GM06990 (cell line): ENCODE measurements around the gene APOC1.
"Not testable (repeated sequence)": the region's sequence is repeated elsewhere in the genome, so short reads cannot be mapped to it uniquely, and the experiment has no call there.

Source experiments
- DNase-seq: peaks from one replicate; pipeline ENCODE4 v3.0.0-alpha.2; 2011; ENCODE audit not compliant: insufficient read length; ENCODE audit errors: extremely low read depth
- H3K27me3 ChIP-seq: replicated peaks from 2 replicates; pipeline ENCODE4 v1.6.0; 2011; ENCODE audit warnings: low read length; ENCODE audit not compliant: control insufficient read depth, insufficient read depth
- H3K36me3 ChIP-seq: 2 replicates; pipeline ENCODE4 v1.5.1; 2011; ENCODE audit warnings: low read length; ENCODE audit not compliant: control insufficient read depth, insufficient read depth
- H3K4me3 ChIP-seq: replicated peaks from 2 replicates; pipeline ENCODE4 v1.5.1; 2011; ENCODE audit warnings: low read depth, mild to moderate bottlenecking, control low read depth, low read length
- CTCF ChIP-seq: IDR thresholded peaks from 2 replicates; pipeline ENCODE4 v1.5.1; 2011; ENCODE audit warnings: low read length, control low read depth, mild to moderate bottlenecking, inconsistent platforms; ENCODE audit not compliant: insufficient read depth, poor library complexity, severe bottlenecking

APOC1 gene

GRCh38 chr19:44924243-44924725 lies 9.9 kb downstream of the APOC1 start:
- DNase-seq = no peak
- no peaks in the 10 kb centered on the region for H3K36me3 ChIP-seq
- peaks cover 1% of the 10 kb centered on the region; the same call in 1 of the 2 replicates for H3K27me3 ChIP-seq
- H3K4me3 ChIP-seq = no peak overlapping the region
- TF ChIP-seq CTCF = no peak

DNA sequence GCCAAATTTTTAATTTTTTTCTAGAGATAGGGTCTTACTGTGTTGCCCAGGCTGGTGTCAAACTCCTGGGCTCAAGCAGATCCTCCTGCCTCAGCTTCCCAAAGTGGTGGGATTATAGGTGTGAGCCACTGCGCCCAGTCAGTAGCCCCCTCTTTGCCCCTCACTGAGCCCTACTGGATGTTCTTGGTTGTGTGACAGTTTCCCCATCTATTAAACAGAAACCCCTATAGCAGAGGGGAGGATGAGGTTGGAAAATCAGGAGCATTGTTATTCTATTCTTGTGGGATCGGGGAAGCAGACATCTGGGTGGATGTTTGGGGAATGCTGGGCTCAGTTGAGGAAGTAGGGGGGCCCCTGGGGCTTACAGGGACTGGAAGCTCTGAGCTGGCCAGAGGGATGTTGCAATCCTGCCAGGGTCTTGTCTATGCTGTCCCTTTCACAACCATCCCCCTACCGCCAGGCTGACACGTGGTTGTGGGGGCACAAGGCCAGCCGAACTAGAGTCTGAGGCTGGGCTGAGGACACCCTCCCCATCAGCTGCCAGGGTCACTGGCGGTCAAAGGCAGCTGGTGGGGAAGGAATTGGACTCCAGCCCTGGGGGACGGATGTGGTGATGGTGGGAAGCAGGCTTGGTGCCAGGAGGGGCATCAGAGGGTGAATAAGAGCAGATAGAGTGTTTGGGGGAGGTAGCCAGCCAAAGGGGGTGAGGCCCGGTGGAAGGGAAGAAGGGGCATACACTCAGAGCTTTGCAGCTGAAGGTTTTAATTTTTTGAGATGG lies 10.9 kb downstream of the APOC1 start:
- H3K27me3 ChIP-seq = peaks cover 1% of the 10 kb centered on the region; the same call in 1 of the 2 replicates
- no peak for DNase-seq
- no peak for TF ChIP-seq CTCF
- no peak overlapping the region for H3K4me3 ChIP-seq
- H3K36me3 ChIP-seq = no peaks in the 10 kb centered on the region

GRCh38 chr19:44926245-44927077 lies 12.1 kb downstream of the APOC1 start:
- H3K4me3 ChIP-seq, H3K36me3 ChIP-seq, DNase-seq, H3K27me3 ChIP-seq: not testable (repeated sequence)

DNA sequence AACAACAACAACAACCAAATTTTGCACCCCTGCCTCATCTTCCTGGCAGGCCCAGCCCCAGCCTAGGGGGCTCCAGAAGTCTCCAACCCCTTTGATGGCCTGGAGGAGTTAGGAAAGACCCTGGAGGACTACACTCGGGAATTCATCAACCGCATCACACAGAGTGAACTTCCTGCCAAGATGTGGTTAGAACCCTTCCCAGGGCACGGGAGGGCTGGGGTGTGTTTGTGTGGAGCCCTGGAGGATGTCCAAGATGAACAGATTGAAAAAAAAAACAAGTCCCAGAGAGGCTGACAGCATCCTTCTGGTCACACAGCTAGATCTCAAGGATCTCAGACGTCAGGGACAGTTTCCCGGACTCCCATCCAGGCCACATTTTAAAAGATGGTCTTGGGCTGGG lies 13.3 kb downstream of the APOC1 start:
- no peak overlapping the region for H3K4me3 ChIP-seq

DNA sequence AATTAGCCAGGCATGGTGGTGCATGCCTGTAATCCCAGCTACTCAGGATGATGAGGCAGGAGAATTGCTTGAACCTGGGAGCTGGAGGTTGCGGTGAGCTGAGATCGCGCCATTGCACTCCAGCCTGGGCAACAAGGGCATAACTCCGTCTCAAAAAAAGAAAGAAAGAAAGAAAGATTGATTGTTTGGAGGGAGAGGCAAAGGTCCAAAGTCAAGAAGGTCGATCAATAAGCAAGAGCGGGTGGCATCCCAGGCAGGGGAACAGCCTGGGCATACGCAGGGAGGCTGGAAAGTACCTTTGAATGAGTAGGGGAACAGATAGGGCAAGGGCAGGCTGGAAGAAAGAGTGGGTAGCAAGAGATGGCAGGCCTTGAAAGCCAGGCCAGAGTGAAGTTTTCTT lies 15.7 kb downstream of the APOC1 start:
- no peak for DNase-seq
- no peak for TF ChIP-seq CTCF
- Histone ChIP-seq H3K27me3 (no peaks in the 10 kb centered on the region; the same call in 1 of the 2 replicates), H3K36me3 (no peaks in the 10 kb centered on the region), H3K4me3 (no peak overlapping the region)

More for the DNA sequence above, 13.3 kb downstream of the APOC1 start:
- DNase-seq = no peak
- no peak for TF ChIP-seq CTCF
- Histone ChIP-seq H3K27me3 (peaks cover 1% of the 10 kb centered on the region; the same call in 1 of the 2 replicates), H3K36me3 (no peaks in the 10 kb centered on the region)

DNA sequence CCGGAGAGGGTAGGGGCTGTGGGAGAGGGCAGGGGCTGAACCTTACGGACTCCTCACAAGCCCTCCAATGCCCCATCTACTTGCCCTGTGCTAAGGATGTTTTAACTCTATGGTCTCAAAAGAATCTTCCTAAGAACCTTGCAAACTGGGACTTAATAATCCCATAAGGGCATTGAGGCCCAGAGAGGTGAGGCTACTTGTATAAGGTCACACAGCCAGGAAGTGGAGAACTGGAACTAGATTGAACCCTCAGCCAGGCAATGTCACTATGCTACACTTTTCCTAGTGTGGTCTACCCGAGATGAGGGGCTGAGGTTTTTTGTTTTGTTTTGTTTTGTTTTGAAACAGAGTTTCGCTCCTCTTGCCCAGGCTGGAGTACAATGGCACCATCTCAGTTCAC lies 17.1 kb downstream of the APOC1 start:
- H3K4me3 ChIP-seq = no peak overlapping the region
- no peak for DNase-seq
- H3K36me3 ChIP-seq = no peaks in the 10 kb centered on the region
- TF ChIP-seq CTCF = no peak
- peaks cover 1% of the 10 kb centered on the region; the same call in 1 of the 2 replicates for H3K27me3 ChIP-seq
